Measurements from ENCODE around the gene CHRNA4. TPM values are rescaled to one million over a fixed set of nuclear protein-coding genes. Genes with fewer than 3 reads are reported as not detected.

CHRNA4 gene
- total and polyA plus RNA-seq, 9 of the 15 experiments (the other 6 are each of a cell fraction or from before 2014, with no cell fraction given), result not detected

DNA sequence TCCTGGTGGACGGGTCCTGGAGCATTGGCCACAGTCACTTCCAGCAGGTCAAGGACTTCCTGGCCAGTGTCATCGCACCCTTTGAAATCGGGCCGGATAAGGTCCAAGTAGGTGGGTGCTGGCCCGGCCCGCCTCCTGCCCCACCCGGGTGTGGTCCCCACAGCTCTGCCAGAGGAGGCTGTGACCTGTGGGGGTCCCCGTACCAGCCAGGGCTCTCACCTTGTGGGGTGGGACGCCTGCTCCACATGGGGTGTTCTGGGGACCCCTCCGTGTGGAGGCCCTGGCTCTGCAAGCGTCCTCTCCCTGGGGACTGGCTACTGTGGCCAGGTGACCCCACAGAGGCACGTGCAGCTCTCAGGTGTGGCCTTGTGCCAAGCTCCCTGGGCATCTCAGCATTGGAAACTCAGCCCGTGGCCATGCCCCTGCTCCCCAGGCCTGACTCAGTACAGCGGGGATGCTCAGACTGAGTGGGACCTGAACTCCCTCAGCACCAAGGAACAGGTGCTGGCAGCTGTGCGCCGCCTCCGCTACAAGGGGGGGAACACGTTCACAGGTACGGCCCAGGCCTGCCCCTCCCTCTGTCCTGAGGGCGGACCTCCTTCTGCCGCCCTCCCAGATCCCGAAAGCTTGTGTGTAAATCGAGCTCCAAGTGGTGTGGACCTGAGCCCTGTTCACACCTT lies 53.5 kb downstream of the CHRNA4 start:
- Histone ChIP-seq H3K4me1 (replicated peaks in 1 of 2; ENCODE audit: control insufficient read depth in 2 of 2, insufficient read depth in 2 of 2, low read length in 2 of 2) (peaks cover 0 to 43% of the 10 kb centered on the region in 2 experiments; a peak in 2 of 5 replicates), H3K9ac (ENCODE audit: insufficient read depth in 1 of 2, low read depth in 2 of 2, low read length in 2 of 2) (no peak overlapping the region), H3K36me3 (ENCODE audit: control insufficient read depth, insufficient read depth, low read length) (no peaks in the 10 kb centered on the region), H3K27ac (ENCODE audit: extremely low read depth, low read depth, low read length) (no peak overlapping the region), H3K9me1 (ENCODE audit: control insufficient read depth, insufficient read depth, low read length) (no peaks in the 10 kb centered on the region), H3K9me3 (replicated peaks; ENCODE audit: control insufficient read depth, insufficient read depth, low read depth, low read length) (no peaks in the 10 kb centered on the region), H2AFZ (ENCODE audit: low read depth, low read length) (no peak overlapping the region), H3K27me3 (ENCODE audit: control insufficient read depth in 2 of 2, insufficient read depth in 2 of 2, low read length in 2 of 2) (peaks cover 0 to 51% of the 10 kb centered on the region in 2 experiments; a peak in 2 of 5 replicates), H3K4me2 (ENCODE audit: insufficient read depth, low read length) (no peak overlapping the region), H3K4me3 (no peak overlapping the region), H4K20me1 (replicated peaks; ENCODE audit: control insufficient read depth, insufficient read depth, low read length) (0 out of 2 replicates have a peak, but pooled peaks cover 7% of the 10 kb centered on the region), H3K79me2 (ENCODE audit: control insufficient read depth, insufficient read depth, low read length) (no peaks in the 10 kb centered on the region)
- no TSS peak for BruUV-seq (replicated peaks)
- CTCF ChIA-PET (ENCODE audit: low intra/inter-chr PET ratio), result no interaction called here
- WGBS (ENCODE audit: insufficient coverage, low coverage, missing lambda C conversion rate), result 8% methylated on average over 22 of the region's 23 CpGs
- intact Hi-C loops (cut with micrococcal nuclease) (no loop called here), in situ Hi-C loops (cut with MboI) (no loop called here)
- ATAC-seq, result no peak
- no peak for FAIRE-seq
- POLR2A ChIA-PET, result interaction anchor here (0.6 to 0.7 kb wide), 3 partner anchors 9 to 1059 kb away, joined by 3 read pairs; no protein-coding TSS in a partner anchor
- DNase-seq (ENCODE audit: extremely low read depth in 1 of 4, low spot score in 3 of 4), result no peak
- no peak for TF ChIP-seq ESRRA (IDR thresholded peaks at IDR 0.05; ENCODE audit: borderline replicate concordance, low read depth)
- TF ChIP-seq HMGN3 (IDR thresholded peaks at IDR 0.05; ENCODE audit: borderline replicate concordance, extremely low read depth, insufficient read length, low read depth, low read length), result no peak
- no peak for TF ChIP-seq ELF4 (CRISPR knock-in tag; IDR thresholded peaks at IDR 0.05)
- no peak for TF ChIP-seq GATA2 (CRISPR knock-in tag; IDR thresholded peaks at IDR 0.05)
- no peak for TF ChIP-seq ZNF431 (CRISPR knock-in tag; IDR thresholded peaks at IDR 0.05)
- TF ChIP-seq ZBTB2 (IDR thresholded peaks at IDR 0.05), result no peak
- no peak for TF ChIP-seq SMARCB1 (IDR thresholded peaks at IDR 0.05; ENCODE audit: insufficient read length, low read depth)
- no peak for TF ChIP-seq KLF1 (tag; IDR thresholded peaks at IDR 0.05)

All from K562 (cell line).